Liver (tissue), 9 donors: ENCODE measurements around the gene AUNIP. TPM values are rescaled to one million over a fixed set of nuclear protein-coding genes. Genes with fewer than 3 reads are reported as not detected.

ENCODE experiments used
- DNase-seq: peaks from one replicate; pipeline ENCODE4 v3.0.0-alpha.2; 2017; ENCODE audit warnings: low spot score
- H3K27ac ChIP-seq, 2 donors: one replicate each; pipeline ENCODE4 v1.7.0; 2013; ENCODE audit warnings: inconsistent platforms in 2 of 2, low read length in 2 of 2, control low read depth in 1 of 2, low read depth in 1 of 2, mild to moderate bottlenecking in 1 of 2
- H3K27me3 ChIP-seq, 4 donors: one replicate each; pipeline versions ENCODE4 v1.6.1 to v1.7.0; 2013; ENCODE audit warnings: low read length in 3 of 4, inconsistent platforms in 1 of 4, mild to moderate bottlenecking in 1 of 4, moderate library complexity in 1 of 4; ENCODE audit not compliant: control insufficient read depth in 4 of 4, insufficient read depth in 4 of 4
- H3K36me3 ChIP-seq, 4 donors: one replicate each; pipeline versions ENCODE4 v1.6.1 to v1.7.0; 2013; ENCODE audit warnings: low read length in 3 of 4, mild to moderate bottlenecking in 3 of 4, low read depth in 1 of 4, moderate library complexity in 1 of 4; ENCODE audit not compliant: control insufficient read depth in 4 of 4, insufficient read depth in 3 of 4
- H3K4me1 ChIP-seq, 4 donors: one replicate each; pipeline versions ENCODE4 v1.6.1 to v1.7.0; 2013; ENCODE audit warnings: low read length in 3 of 4, mild to moderate bottlenecking in 3 of 4, moderate library complexity in 1 of 4; ENCODE audit not compliant: control insufficient read depth in 4 of 4, insufficient read depth in 4 of 4
- H3K4me3 ChIP-seq, 3 donors: one replicate each; pipeline versions ENCODE4 v1.6.1 to v1.7.0; 2013; ENCODE audit warnings: low read length in 3 of 3, control low read depth in 1 of 3, low read depth in 1 of 3, mild to moderate bottlenecking in 1 of 3
- H3K9ac ChIP-seq, 2 donors: one replicate each; pipeline ENCODE4 v1.7.0; 2013; ENCODE audit warnings: low read length in 2 of 2, mild to moderate bottlenecking in 2 of 2, moderate library complexity in 2 of 2, control low read depth in 1 of 2, low read depth in 1 of 2
- H3K9me3 ChIP-seq, 4 donors: one replicate each; pipeline versions ENCODE4 v1.6.1 to v1.7.0; 2013; ENCODE audit warnings: low read length in 3 of 4; ENCODE audit not compliant: control insufficient read depth in 4 of 4
- ATF3 ChIP-seq: IDR thresholded peaks from 2 replicates; pipeline ENCODE4 v1.6.1; 2016; ENCODE audit warnings: antibody characterized with exemption
- EGR1 ChIP-seq, 2 donors: IDR thresholded peaks; 2 replicates each; pipeline ENCODE4 v1.6.1; 2016 to 2018; ENCODE audit warnings: antibody characterized with exemption in 2 of 2, low read depth in 2 of 2
- FOXA1 ChIP-seq: IDR thresholded peaks from 2 replicates; pipeline ENCODE4 v1.6.1; 2016; ENCODE audit warnings: antibody characterized with exemption
- FOXA2 ChIP-seq: IDR thresholded peaks from 2 replicates; pipeline ENCODE4 v1.6.1; 2016; ENCODE audit warnings: antibody characterized with exemption
- GABPA ChIP-seq, 2 donors: IDR thresholded peaks in 1 of 2; conservative IDR thresholded peaks in 1 of 2; 2 replicates each; pipeline ENCODE4 v1.6.1; 2016; ENCODE audit warnings: antibody characterized with exemption in 2 of 2, mild to moderate bottlenecking in 1 of 2, moderate library complexity in 1 of 2
- HNF4A ChIP-seq, 2 donors: conservative IDR thresholded peaks; 2 replicates each; pipeline ENCODE4 v1.6.1; 2016; ENCODE audit warnings: antibody characterized with exemption in 2 of 2, mild to moderate bottlenecking in 2 of 2
- HNF4G ChIP-seq: IDR thresholded peaks from 2 replicates; pipeline ENCODE4 v1.6.1; 2016; ENCODE audit warnings: antibody characterized with exemption
- JUND ChIP-seq, 2 donors: IDR thresholded peaks; 2 replicates each; pipeline ENCODE4 v1.6.1; 2016; ENCODE audit warnings: antibody characterized with exemption in 2 of 2
- NR2F2 ChIP-seq: IDR thresholded peaks from 2 replicates; pipeline ENCODE4 v1.6.1; 2016; ENCODE audit warnings: antibody characterized with exemption
- RAD21 ChIP-seq, 2 donors: IDR thresholded peaks; 2 replicates each; pipeline ENCODE4 v1.6.1; 2016; ENCODE audit warnings: antibody characterized with exemption in 2 of 2, mild to moderate bottlenecking in 2 of 2
- REST ChIP-seq: IDR thresholded peaks from 2 replicates; pipeline ENCODE4 v1.6.1; 2016; ENCODE audit warnings: antibody characterized with exemption, mild to moderate bottlenecking
- RXRA ChIP-seq, 2 donors: IDR thresholded peaks; 2 replicates each; pipeline ENCODE4 v1.6.1; 2017 to 2018; ENCODE audit warnings: antibody characterized with exemption in 2 of 2, mild to moderate bottlenecking in 1 of 2
- SP1 ChIP-seq: IDR thresholded peaks from 2 replicates; pipeline ENCODE4 v1.6.1; 2018; ENCODE audit warnings: antibody characterized with exemption, mild to moderate bottlenecking
- TAF1 ChIP-seq: conservative IDR thresholded peaks from 2 replicates; pipeline ENCODE4 v1.6.1; 2016; ENCODE audit warnings: antibody characterized with exemption, mild to moderate bottlenecking
- YY1 ChIP-seq: IDR thresholded peaks from 2 replicates; pipeline ENCODE4 v1.6.1; 2016; ENCODE audit warnings: antibody characterized with exemption, mild to moderate bottlenecking
- WGBS: extraction: QIAGEN DNeasy Blood & Tissue Kit; methylation state at CpG from one replicate; pipeline ENCODE4 v1.1.7; 2013; 5-methylcytosine and 5-hydroxymethylcytosine counted together
- polyA plus RNA-seq, 2 donors: library from polyadenylated mRNA; stranded (reverse) in 1 of 2; unstranded in 1 of 2; fragments of 200-250 nt in 1 of 2; fragments of >200 nt in 1 of 2; fragmentation: Nextera tagmentation in 1 of 2; extraction: Ambion mirVana in 1 of 2; gene quantifications; one replicate each; pipeline versions ENCODE4 v1.2.1 to v1.2.3, GENCODE V29; 2013 to 2015
- total RNA-seq, 2 donors: library from RNA; depleted of rRNA; stranded (reverse); fragments of >200 nt; gene quantifications; one replicate each; pipeline ENCODE4 v1.2.3, GENCODE V29; 2014
- TF ChIP-seq, protein P1 (sequence below): IDR thresholded peaks from 2 replicates; pipeline ENCODE4 v1.6.1; 2016; ENCODE audit warnings: antibody characterized with exemption
- TF ChIP-seq, protein P2 (sequence below): fragments of 150-350 bp; IDR thresholded peaks from 2 replicates; pipeline ENCODE4 v1.5.1; 2017; ENCODE audit warnings: improper control_type of control experiment, low read depth, low read length; ENCODE audit not compliant: missing input control
- TF ChIP-seq, protein P3 (sequence below): IDR thresholded peaks from 2 replicates; pipeline ENCODE4 v1.6.1; 2016; ENCODE audit warnings: antibody characterized with exemption
- donor health status: healthy.
- donor health status: healthy.
- donor health status: healthy.
- donor health status: healthy.
- donor health status: healthy.

The AUNIP gene
- total and polyA plus RNA-seq, 4 donors, result 0.18 to 9.0 (median 0.56) TPM; not detected in 1

GRCh38 chr1:25813734-25814471 lies 45.4 kb downstream of the AUNIP start:
- Histone ChIP-seq H3K4me1 (peaks cover 7 to 14% (median 11%) of the 10 kb centered on the region in 4 donors), H3K9me3 (no peaks in the 10 kb centered on the region), H3K27me3 (no peaks in the 10 kb centered on the region), H3K4me3 (no peak overlapping the region), H3K36me3 (peaks cover 2 to 16% (median 3%) of the 10 kb centered on the region in 4 donors), H3K27ac (no peak overlapping the region), H3K9ac (no peak overlapping the region)
- 90% methylated on average over 24 of the region's 24 CpGs for WGBS
- no peak for TF ChIP-seq SP1
- TF ChIP-seq ATF3, result no peak
- TF ChIP-seq FOXA1, result no peak
- no peak for TF ChIP-seq YY1
- no peak for TF ChIP-seq NR2F2
- no peak for TF ChIP-seq GABPA (IDR thresholded peaks at IDR 0.05 in 1 of 2, conservative IDR thresholded peaks at IDR 0.05 in 1 of 2)
- TF ChIP-seq JUND (IDR thresholded peaks at IDR 0.05), result no peak
- no peak for TF ChIP-seq HNF4A (conservative IDR thresholded peaks at IDR 0.05)
- no peak for TF ChIP-seq RXRA (IDR thresholded peaks at IDR 0.05)
- no peak for DNase-seq

- TF ChIP-seq HNF4A (conservative IDR thresholded peaks at IDR 0.05) (no peak), REST (no peak), FOXA2 (no peak), RXRA (IDR thresholded peaks at IDR 0.05) (no peak), NR2F2 (no peak), RAD21 (IDR thresholded peaks at IDR 0.05) (no peak), ATF3 (no peak), FOXA1 (no peak), JUND (IDR thresholded peaks at IDR 0.05) (no peak), SP1 (no peak), YY1 (no peak), GABPA (IDR thresholded peaks at IDR 0.05 in 1 of 2, conservative IDR thresholded peaks at IDR 0.05 in 1 of 2) (no peak), HNF4G (no peak), EGR1 (IDR thresholded peaks at IDR 0.05; ENCODE audit: low read depth in 2 of 2) (no peak), TAF1 (no peak)
- TF ChIP-seq, protein P1, sequence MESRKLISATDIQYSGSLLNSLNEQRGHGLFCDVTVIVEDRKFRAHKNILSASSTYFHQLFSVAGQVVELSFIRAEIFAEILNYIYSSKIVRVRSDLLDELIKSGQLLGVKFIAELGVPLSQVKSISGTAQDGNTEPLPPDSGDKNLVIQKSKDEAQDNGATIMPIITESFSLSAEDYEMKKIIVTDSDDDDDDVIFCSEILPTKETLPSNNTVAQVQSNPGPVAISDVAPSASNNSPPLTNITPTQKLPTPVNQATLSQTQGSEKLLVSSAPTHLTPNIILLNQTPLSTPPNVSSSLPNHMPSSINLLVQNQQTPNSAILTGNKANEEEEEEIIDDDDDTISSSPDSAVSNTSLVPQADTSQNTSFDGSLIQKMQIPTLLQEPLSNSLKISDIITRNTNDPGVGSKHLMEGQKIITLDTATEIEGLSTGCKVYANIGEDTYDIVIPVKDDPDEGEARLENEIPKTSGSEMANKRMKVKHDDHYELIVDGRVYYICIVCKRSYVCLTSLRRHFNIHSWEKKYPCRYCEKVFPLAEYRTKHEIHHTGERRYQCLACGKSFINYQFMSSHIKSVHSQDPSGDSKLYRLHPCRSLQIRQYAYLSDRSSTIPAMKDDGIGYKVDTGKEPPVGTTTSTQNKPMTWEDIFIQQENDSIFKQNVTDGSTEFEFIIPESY, result no peak
- TF ChIP-seq, protein P2, sequence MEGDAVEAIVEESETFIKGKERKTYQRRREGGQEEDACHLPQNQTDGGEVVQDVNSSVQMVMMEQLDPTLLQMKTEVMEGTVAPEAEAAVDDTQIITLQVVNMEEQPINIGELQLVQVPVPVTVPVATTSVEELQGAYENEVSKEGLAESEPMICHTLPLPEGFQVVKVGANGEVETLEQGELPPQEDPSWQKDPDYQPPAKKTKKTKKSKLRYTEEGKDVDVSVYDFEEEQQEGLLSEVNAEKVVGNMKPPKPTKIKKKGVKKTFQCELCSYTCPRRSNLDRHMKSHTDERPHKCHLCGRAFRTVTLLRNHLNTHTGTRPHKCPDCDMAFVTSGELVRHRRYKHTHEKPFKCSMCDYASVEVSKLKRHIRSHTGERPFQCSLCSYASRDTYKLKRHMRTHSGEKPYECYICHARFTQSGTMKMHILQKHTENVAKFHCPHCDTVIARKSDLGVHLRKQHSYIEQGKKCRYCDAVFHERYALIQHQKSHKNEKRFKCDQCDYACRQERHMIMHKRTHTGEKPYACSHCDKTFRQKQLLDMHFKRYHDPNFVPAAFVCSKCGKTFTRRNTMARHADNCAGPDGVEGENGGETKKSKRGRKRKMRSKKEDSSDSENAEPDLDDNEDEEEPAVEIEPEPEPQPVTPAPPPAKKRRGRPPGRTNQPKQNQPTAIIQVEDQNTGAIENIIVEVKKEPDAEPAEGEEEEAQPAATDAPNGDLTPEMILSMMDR, result no peak
- TF ChIP-seq, protein P3, sequence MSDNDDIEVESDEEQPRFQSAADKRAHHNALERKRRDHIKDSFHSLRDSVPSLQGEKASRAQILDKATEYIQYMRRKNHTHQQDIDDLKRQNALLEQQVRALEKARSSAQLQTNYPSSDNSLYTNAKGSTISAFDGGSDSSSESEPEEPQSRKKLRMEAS, result no peak
- H3K36me3 ChIP-seq, result peaks cover 2 to 17% (median 5%) of the 10 kb centered on the region in 4 donors
Measured at GRCh38 chr1:25813071-25813733, 46.1 kb downstream of the AUNIP start.

More at GRCh38 chr1:25813071-25813733, 46.1 kb downstream of the AUNIP start:
- no peak for DNase-seq
- WGBS, result 85% methylated on average over 11 of the region's 11 CpGs
- no peak overlapping the region for H3K9ac ChIP-seq
- H3K4me3 ChIP-seq, result no peak overlapping the region
- H3K27ac ChIP-seq, result no peak overlapping the region
- no peaks in the 10 kb centered on the region for H3K27me3 ChIP-seq
- H3K9me3 ChIP-seq, result no peaks in the 10 kb centered on the region
- peaks cover 3 to 7% (median 5%) of the 10 kb centered on the region in 4 donors for H3K4me1 ChIP-seq
